Lower lobe of right lung (tissue), 2 donors: ENCODE measurements around the gene USP47. TPM values are rescaled to one million over a fixed set of nuclear protein-coding genes. Genes with fewer than 3 reads are reported as not detected.

Experiments used
- ATAC-seq, 2 donors: fragments of 200-7000 bp; cut with Tn5 transposase; one replicate each; pipeline ENCODE4 v1.9.1; 2020 to 2022; ENCODE audit warnings: mild to moderate bottlenecking in 2 of 2, moderate library complexity in 2 of 2
- DNase-seq: peaks from one replicate; pipeline ENCODE4 v3.0.0-alpha.2; 2020
- H3K27ac ChIP-seq: fragments of 200-600 bp; one replicate; pipeline ENCODE4 v1.8.0; 2022
- H3K27me3 ChIP-seq: fragments of 200-600 bp; one replicate; pipeline ENCODE4 v1.8.0; 2022; ENCODE audit warnings: low read depth
- H3K36me3 ChIP-seq: fragments of 200-600 bp; one replicate; pipeline ENCODE4 v1.8.0; 2022; ENCODE audit warnings: mild to moderate bottlenecking
- H3K4me1 ChIP-seq: fragments of 200-600 bp; one replicate; pipeline ENCODE4 v1.8.0; 2022
- H3K4me3 ChIP-seq: fragments of 200-600 bp; one replicate; pipeline ENCODE4 v1.8.0; 2022; ENCODE audit warnings: mild to moderate bottlenecking
- H3K9me3 ChIP-seq: fragments of 200-600 bp; one replicate; pipeline ENCODE4 v1.8.0; 2022
- intact Hi-C: fragments of 100-400 bp; cut with DNase I; formaldehyde crosslinking; loops from one replicate; pipeline ENCODE4 v1.11.0; 2022
- total RNA-seq: library from RNA; stranded (reverse); fragmentation: NEBNext Ultra II Directional; extraction: Animal tissue kit (Norgen Biotek cat#: 25700); gene quantifications from one replicate; pipeline ENCODE4 v1.2.1, GENCODE V29; 2021
- TF ChIP-seq, protein P1 (sequence below): fragments of 200-600 bp; IDR thresholded peaks from one replicate; pipeline ENCODE4 v1.8.0; 2022; ENCODE audit warnings: antibody characterized with exemption, mild to moderate bottlenecking
- donor health status: DM: no; HTN: yes; CAD: no; lungs with severe emphysema.

Gene USP47
- total RNA-seq, 1 donor from 2014 or later: 45.2 TPM

DNA sequence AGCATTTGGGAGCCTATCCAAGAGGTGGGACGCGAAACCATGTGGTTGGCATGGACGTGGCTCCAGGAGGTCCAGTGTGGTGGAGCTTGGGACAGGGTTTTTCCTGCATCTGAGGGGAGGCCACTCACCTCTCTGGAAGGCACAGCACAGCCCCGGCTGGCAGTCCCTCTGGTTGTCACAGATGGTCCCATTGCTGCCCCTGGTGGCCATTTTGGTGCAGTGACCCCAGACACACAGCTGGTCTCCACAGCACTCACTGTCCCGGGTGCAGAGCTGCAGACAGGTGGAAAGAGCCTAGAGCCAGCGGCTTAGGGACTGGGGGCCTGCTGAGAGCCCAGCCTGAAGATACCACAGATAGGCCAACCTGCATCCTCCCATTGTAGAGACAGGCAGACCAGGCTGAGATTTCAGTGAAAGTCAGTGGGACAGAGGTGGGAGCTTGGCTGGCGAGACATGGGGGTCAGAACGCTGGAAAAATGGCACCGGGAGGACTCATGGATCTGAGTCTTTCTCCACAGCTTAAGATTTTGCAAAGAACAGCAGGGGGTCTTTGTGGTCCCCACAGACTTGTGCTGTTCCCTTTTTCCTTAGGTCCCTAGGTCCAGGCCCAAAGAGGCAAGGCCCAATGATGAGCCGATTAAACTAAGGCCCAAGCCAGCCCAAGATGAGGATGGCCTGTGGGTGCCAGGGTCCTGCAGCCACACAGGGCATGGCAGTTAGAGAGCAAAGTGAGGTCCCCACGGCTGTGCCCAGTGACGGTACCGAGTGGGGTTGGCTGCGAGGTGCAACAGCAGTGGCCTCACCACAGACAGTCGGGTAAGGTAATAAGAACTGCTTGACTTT lies 125.3 kb downstream of the USP47 start:
- no peak overlapping the region for H3K27ac ChIP-seq
- intact Hi-C loops: no loop called here
- H3K4me1 ChIP-seq: peaks cover 8% of the 10 kb centered on the region
- ATAC-seq (peak; percentile 79 to 87), DNase-seq (peak; percentile 78)
- H3K36me3 ChIP-seq: no peaks in the 10 kb centered on the region
- H3K9me3 ChIP-seq: no peaks in the 10 kb centered on the region
- H3K4me3 ChIP-seq: no peak overlapping the region
- TF ChIP-seq, protein P1, sequence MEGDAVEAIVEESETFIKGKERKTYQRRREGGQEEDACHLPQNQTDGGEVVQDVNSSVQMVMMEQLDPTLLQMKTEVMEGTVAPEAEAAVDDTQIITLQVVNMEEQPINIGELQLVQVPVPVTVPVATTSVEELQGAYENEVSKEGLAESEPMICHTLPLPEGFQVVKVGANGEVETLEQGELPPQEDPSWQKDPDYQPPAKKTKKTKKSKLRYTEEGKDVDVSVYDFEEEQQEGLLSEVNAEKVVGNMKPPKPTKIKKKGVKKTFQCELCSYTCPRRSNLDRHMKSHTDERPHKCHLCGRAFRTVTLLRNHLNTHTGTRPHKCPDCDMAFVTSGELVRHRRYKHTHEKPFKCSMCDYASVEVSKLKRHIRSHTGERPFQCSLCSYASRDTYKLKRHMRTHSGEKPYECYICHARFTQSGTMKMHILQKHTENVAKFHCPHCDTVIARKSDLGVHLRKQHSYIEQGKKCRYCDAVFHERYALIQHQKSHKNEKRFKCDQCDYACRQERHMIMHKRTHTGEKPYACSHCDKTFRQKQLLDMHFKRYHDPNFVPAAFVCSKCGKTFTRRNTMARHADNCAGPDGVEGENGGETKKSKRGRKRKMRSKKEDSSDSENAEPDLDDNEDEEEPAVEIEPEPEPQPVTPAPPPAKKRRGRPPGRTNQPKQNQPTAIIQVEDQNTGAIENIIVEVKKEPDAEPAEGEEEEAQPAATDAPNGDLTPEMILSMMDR: peak; percentile 79
- H3K27me3 ChIP-seq: no peaks in the 10 kb centered on the region

- H3K36me3 ChIP-seq: no peaks in the 10 kb centered on the region
- H3K27ac ChIP-seq: no peak overlapping the region
- intact Hi-C loops: no loop called here
- no peak for DNase-seq
- TF ChIP-seq, protein P1: no peak
- peaks cover 14% of the 10 kb centered on the region for H3K4me1 ChIP-seq
- H3K4me3 ChIP-seq: no peak overlapping the region
- no peaks in the 10 kb centered on the region for H3K27me3 ChIP-seq
- ATAC-seq: no peak
- H3K9me3 ChIP-seq: no peaks in the 10 kb centered on the region
Observed at GRCh38 chr11:11967669-11968510, 126.1 kb downstream of the USP47 start.

GRCh38 chr11:11968511-11969280 lies 126.9 kb downstream of the USP47 start:
- H3K4me3 ChIP-seq: no peak overlapping the region
- no peak overlapping the region for H3K27ac ChIP-seq
- ATAC-seq (no peak), DNase-seq (no peak)
- no peaks in the 10 kb centered on the region for H3K36me3 ChIP-seq
- intact Hi-C loops: no loop called here
- TF ChIP-seq, protein P1: no peak
- H3K4me1 ChIP-seq: peaks cover 22% of the 10 kb centered on the region
- no peaks in the 10 kb centered on the region for H3K9me3 ChIP-seq
- no peaks in the 10 kb centered on the region for H3K27me3 ChIP-seq

DNA sequence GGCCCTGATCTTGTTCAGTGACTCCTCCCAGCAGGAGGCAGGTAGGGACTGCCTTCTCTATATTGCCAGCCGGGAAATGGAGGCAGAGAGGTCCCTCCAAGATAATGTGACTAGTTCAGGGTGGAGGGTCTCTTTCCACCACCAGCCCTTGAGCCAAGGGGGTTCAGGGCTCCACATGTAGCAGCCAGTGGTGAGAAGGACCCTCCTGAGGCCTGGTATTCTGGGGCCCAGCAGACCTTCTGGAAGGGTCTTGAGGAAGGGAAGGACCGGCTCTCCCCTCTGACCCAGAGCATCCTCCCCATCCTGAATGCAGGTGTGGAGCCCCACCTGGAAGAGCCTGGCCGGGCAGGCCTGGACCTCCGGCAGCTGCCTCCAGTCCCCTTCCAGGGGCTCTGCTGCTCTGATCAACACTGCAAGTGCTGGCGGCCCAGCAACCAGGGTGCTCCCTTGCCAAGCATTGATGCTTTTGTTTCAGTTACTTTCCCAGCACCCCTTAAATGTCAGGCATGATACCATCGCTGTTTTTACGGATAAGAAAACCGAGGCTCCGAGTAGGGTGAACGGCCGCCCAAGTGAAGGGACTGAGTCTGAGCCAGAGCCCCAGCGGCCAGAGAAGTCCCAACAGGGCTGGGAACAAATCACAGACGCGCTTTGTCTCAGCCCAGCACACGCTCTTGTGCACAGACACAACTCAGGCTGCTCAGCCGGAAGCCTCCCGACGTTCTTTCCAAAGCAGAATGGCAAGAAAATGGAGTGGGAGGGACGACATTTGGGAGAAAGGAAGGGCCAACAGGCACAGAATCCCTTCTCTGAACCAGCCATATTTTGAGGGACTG lies 127.8 kb downstream of the USP47 start:
- no peaks in the 10 kb centered on the region for H3K27me3 ChIP-seq
- no peaks in the 10 kb centered on the region for H3K36me3 ChIP-seq
- ATAC-seq: no peak
- H3K9me3 ChIP-seq: no peaks in the 10 kb centered on the region
- intact Hi-C loops: no loop called here
- no peak overlapping the region for H3K4me3 ChIP-seq
- H3K27ac ChIP-seq: no peak overlapping the region
- DNase-seq: no peak
- H3K4me1 ChIP-seq: peaks cover 27% of the 10 kb centered on the region
- TF ChIP-seq, protein P1: no peak
